Choroid plexus epithelial cell (primary cell): Measurements from ENCODE around the gene PFN3.
A peak's percentile ranks its signal among the peaks of the same experiment; 100 is the strongest.

Source experiments
- DNase-seq: peaks from one replicate; pipeline ENCODE4 v3.0.0-alpha.2; 2010; ENCODE audit warnings: low read depth
- H3K4me3 ChIP-seq: 2 replicates; pipeline ENCODE4 v1.5.1; 2011; ENCODE audit warnings: low read depth, mild to moderate bottlenecking, control low read depth, low read length, moderate library complexity
- CTCF ChIP-seq: conservative IDR thresholded peaks from 2 replicates; pipeline ENCODE4 v1.5.1; 2011; ENCODE audit warnings: low read depth, mild to moderate bottlenecking, control low read depth, inconsistent platforms, low read length, moderate library complexity

Gene PFN3

DNA sequence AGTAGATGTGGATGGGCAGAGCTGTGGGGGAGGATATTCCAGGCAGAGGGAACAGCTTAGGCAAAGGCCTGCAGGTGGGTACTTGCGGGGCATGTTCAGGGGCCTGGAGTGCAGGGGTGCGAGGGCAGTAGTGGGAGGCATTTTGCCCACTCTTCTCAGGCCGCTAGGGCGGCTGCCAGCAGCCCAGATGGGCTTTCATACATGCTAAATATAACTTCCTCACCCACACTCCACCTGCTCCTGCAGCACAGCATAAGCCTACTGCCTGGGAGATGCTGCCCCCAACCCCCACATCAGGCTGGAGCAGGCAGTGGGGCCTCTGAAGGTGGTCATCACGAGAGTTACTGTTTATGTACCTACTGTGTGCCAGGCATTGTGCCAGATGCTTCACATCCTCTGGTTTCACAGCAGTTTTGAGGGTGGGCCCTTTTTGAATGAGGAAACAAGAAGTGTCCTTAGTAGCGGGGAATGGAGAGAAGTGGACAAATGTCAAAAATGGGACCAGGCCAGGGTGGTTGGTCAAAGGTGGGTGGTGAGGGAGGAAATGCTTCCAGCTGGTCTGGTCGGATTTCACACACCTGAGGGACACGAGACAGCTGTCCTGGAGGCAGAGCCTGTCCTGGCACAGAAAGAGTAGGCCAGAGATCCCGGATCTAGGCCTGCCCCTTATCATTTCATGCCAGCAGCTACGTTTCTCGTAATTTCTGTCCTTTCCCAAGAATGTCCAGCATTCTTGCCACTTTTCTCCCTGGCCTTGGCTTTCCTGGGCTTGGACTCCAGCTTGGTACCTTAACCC, 30.6 kb downstream of the PFN3 start:
- no peak overlapping the region for H3K4me3 ChIP-seq
- DNase-seq: no peak
- no peak for TF ChIP-seq CTCF

DNA sequence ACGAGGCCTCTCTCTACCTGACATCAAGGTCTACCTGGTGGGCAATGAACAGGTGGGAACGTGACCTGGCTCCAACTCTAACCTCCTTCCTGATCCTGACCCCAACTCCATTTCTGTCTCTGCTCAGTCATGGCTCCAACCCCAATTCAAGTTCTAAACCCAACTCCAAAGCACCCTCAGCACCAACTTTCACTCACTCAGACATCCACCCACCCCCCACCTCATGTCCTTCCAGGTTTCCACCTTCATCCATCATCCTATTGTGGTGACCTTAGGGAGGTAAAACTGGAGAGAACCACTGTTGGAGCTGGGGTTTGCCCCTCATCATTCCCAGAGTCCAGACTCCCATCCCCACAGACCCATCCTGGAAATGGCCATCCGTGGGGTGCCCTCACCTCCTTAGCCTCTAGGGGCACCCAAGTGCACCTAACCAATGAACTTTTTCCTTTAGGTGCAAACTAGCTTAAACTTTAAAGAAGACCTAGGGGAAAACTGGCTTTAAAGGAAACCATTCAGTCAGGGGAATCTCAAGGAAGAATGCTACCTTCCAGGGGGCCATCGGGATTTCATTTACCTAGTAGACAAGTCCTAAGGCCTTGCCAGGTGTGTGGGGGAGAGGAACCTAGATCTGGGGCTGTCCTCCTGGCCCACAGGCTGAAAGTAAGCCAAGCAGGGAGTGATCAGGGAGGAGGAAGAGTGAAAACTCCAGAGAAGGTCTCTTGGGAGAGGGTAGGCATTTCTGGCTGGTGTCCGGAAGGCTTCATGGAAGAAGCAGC, 31.4 kb downstream of the PFN3 start:
- no peak overlapping the region for H3K4me3 ChIP-seq
- peak; percentile 75 for TF ChIP-seq CTCF
- peak; percentile 43 for DNase-seq

- TF ChIP-seq CTCF: no peak
- no peak overlapping the region for H3K4me3 ChIP-seq
- no peak for DNase-seq
Measured at GRCh38 chr5:177367981-177368868, 32.2 kb downstream of the PFN3 start.

GRCh38 chr5:177367323-177367848, 33.1 kb downstream of the PFN3 start:
- peak overlapping the region; percentile 60 for H3K4me3 ChIP-seq
- no peak for DNase-seq
- peak; percentile 24 for TF ChIP-seq CTCF

GRCh38 chr5:177366528-177367322, 33.7 kb downstream of the PFN3 start:
- H3K4me3 ChIP-seq: peak overlapping the region; percentile 60
- no peak for TF ChIP-seq CTCF
- peak; percentile 86 for DNase-seq
